Ovary (tissue), 3 donors: ENCODE measurements around the gene VSIG4.

ENCODE experiments used
- CTCF ChIP-seq, 3 donors: fragments of 450-650 bp in 2 of 3; fragments of 200-600 bp in 1 of 3; IDR thresholded peaks; one replicate each; pipeline versions ENCODE4 v1.5.1 to v1.8.0; 2016 to 2022; ENCODE audit warnings: antibody characterized with exemption in 3 of 3, mild to moderate bottlenecking in 1 of 3
- EP300 ChIP-seq: sonication (generic); formaldehyde crosslinking; IDR thresholded peaks from one replicate; pipeline ENCODE4 v1.6.1; 2017; ENCODE audit warnings: antibody characterized with exemption
- POLR2A ChIP-seq: fragments of 450-650 bp; IDR thresholded peaks from one replicate; pipeline ENCODE4 v1.6.1; 2017; ENCODE audit warnings: antibody characterized with exemption, mild to moderate bottlenecking, moderate library complexity
- donor health status: DM: no; HTN: no; CAD: no.

DNA sequence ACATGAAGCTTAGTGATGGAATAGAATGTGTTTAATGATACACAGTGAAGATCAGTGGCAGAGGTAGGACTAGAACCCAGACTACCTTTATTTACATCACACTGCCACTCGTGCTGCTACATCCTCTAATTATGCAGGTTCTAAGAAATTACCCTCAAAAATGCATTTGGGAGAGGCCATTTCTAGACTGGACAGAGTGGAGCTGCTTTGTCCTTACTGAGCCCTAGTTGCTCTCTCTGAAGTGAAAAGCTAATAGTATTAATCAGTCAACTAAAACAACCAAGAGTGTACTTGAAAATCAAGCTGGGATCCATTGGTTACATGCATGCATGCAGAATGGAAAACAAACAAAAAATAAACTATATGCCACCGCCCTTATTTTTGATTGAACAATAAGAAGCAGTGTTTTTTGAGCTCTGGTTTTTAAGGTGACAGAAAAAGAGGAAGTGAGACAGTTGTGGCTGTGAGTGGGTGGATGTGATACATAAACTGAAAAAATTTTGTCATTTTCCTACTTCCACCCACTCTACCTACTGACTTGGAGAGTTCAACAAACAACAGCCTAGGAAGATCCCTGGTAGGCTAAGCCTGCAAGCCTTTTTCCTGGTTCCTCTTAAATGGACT, 6.8 kb upstream of the VSIG4 start:
- TF ChIP-seq CTCF (IDR thresholded peaks at IDR 0.05): no peak
- no peak for TF ChIP-seq POLR2A
- no peak for TF ChIP-seq EP300
